HCT116 (cell line): Measurements from ENCODE around the gene NKIRAS2. TPM values are rescaled to one million over a fixed set of nuclear protein-coding genes. Genes with fewer than 3 reads are reported as not detected.

ENCODE experiments used
- ATAC-seq: fragments of 200-7000 bp; cut with Tn5 transposase; 2 replicates; pipeline ENCODE4 v1.9.1; 2020; ENCODE audit warnings: mild to moderate bottlenecking, moderate library complexity
- BruUV-seq: library from RNA; stranded (reverse); fragments of 400-500 nt; replicated peaks from 2 replicates; lab custom pipeline; 2021; lab: Mats Ljungman, UMichigan
- CTCF ChIA-PET: fragments of 300-600 bp; sonication (Branson Sonifier 250); formaldehyde crosslinking; loops from one replicate; lab custom pipeline; 2021; ENCODE audit warnings: antibody characterized with exemption; lab: Charles Lee
- POLR2A ChIA-PET: fragments of 300-600, 350-600 bp; sonication (Branson Sonifier 250); formaldehyde crosslinking; loops from one replicate; lab custom pipeline; 2021; ENCODE audit warnings: antibody characterized with exemption; lab: Charles Lee
- RAD21 ChIA-PET, 2 experiments: fragments of 300-600 bp; sonication (Branson Sonifier 250); formaldehyde crosslinking; loops; one replicate each; lab custom pipeline; 2023; ENCODE audit warnings: low total read pairs in 2 of 2; ENCODE audit not compliant: uncharacterized antibody in 2 of 2, unreplicated experiment in 2 of 2, low non-redundant PET in 1 of 2; lab: Charles Lee
- DNase-seq: peaks from one replicate; pipeline ENCODE4 v3.0.0-alpha.2; 2010; ENCODE audit warnings: low read depth, low spot score
- H2AFZ ChIP-seq: fragments of 200-600 bp; shearing (Covaris generic), sonication (generic); 2 replicates; pipeline ENCODE4 v1.6.1; 2017; ENCODE audit warnings: low read depth, mixed run types, mixed read lengths, antibody characterized with exemption, low read length; ENCODE audit not compliant: poor library complexity, severe bottlenecking
- H3K27ac ChIP-seq: 2 replicates; pipeline ENCODE4 v1.5.1; 2012; ENCODE audit warnings: low read depth, low read length
- H3K27me3 ChIP-seq: fragments of 200-600 bp; sonication (generic); 2 replicates; pipeline ENCODE4 v1.6.1; 2016; ENCODE audit warnings: mixed run types, low read length, mixed read lengths; ENCODE audit not compliant: insufficient read depth
- H3K36me3 ChIP-seq, 2 experiments: fragments of 200-500 bp in 1 of 2; fragments of 200-600 bp in 1 of 2; sonication (Bioruptor generic) in 1 of 2; sonication (generic) in 1 of 2; 2 replicates each; pipeline versions ENCODE4 v1.5.1 to v1.6.1; 2014 to 2016; ENCODE audit warnings: low read length in 2 of 2, inconsistent platforms in 1 of 2, mixed read lengths in 1 of 2, mixed run types in 1 of 2; ENCODE audit not compliant: insufficient read depth in 2 of 2, control insufficient read depth in 1 of 2
- H3K4me1 ChIP-seq, 2 experiments: fragments of 200-600 bp in 1 of 2; sonication (generic) in 1 of 2; 2 replicates each; pipeline versions ENCODE4 v1.5.1 to v1.6.1; 2012 to 2017; ENCODE audit warnings: low read length in 2 of 2, inconsistent platforms in 1 of 2, mild to moderate bottlenecking in 1 of 2, mixed read lengths in 1 of 2, mixed run types in 1 of 2, moderate library complexity in 1 of 2; ENCODE audit not compliant: insufficient read depth in 2 of 2, control insufficient read depth in 1 of 2
- H3K4me2 ChIP-seq: fragments of 200-600 bp; sonication (generic); 2 replicates; pipeline ENCODE4 v1.6.1; 2017; ENCODE audit warnings: mixed run types, low read length, mixed read lengths
- H3K4me3 ChIP-seq, 2 experiments: fragments of 200-600 bp in 1 of 2; sonication (generic) in 1 of 2; replicated peaks in 1 of 2; 2 replicates each; pipeline ENCODE4 v1.5.1; 2011 to 2016; ENCODE audit warnings: low read length in 2 of 2, control low read depth in 1 of 2, low read depth in 1 of 2, mild to moderate bottlenecking in 1 of 2, mixed read lengths in 1 of 2, mixed run types in 1 of 2
- H3K79me2 ChIP-seq: fragments of 200-600 bp; sonication (generic); 2 replicates; pipeline ENCODE4 v1.6.1; 2017; ENCODE audit warnings: mild to moderate bottlenecking, mixed run types, low read length, moderate library complexity, mixed read lengths; ENCODE audit not compliant: insufficient read depth
- H3K9ac ChIP-seq: fragments of 200-600 bp; sonication (generic); 2 replicates; pipeline ENCODE4 v1.6.1; 2016; ENCODE audit warnings: low read length, mixed read lengths
- H3K9me2 ChIP-seq: fragments of 200-600 bp; sonication (generic), shearing (Covaris generic); 2 replicates; pipeline ENCODE4 v1.6.1; 2017; ENCODE audit warnings: mixed run types, mild to moderate bottlenecking, moderate library complexity; ENCODE audit not compliant: insufficient read depth
- H3K9me3 ChIP-seq, 2 experiments: fragments of 200-500 bp in 1 of 2; fragments of 200-600 bp in 1 of 2; sonication (Bioruptor generic) in 1 of 2; sonication (generic) in 1 of 2; 2 replicates each; pipeline ENCODE4 v1.6.1; 2014 to 2017; ENCODE audit warnings: low read length in 2 of 2, mixed read lengths in 2 of 2, inconsistent platforms in 1 of 2, low read depth in 1 of 2, mild to moderate bottlenecking in 1 of 2, mixed run types in 1 of 2, moderate library complexity in 1 of 2; ENCODE audit not compliant: control insufficient read depth in 1 of 2, insufficient read depth in 1 of 2
- H4K20me1 ChIP-seq: fragments of 200-600 bp; sonication (generic), shearing (Covaris generic); 2 replicates; pipeline ENCODE4 v1.6.1; 2017; ENCODE audit warnings: mixed run types, mild to moderate bottlenecking, moderate library complexity; ENCODE audit not compliant: insufficient read depth
- CBX3 ChIP-seq: IDR thresholded peaks from 2 replicates; pipeline ENCODE4 v1.6.1; 2012; ENCODE audit warnings: low read depth
- EZH2 ChIP-seq: fragments of 200-600 bp; sonication (generic); IDR thresholded peaks from 2 replicates; pipeline ENCODE4 v1.6.1; 2017; ENCODE audit warnings: antibody characterized with exemption, mixed run types
- SRF ChIP-seq: IDR thresholded peaks from 2 replicates; pipeline ENCODE4 v1.6.1; 2012; ENCODE audit warnings: low read depth
- intact Hi-C: fragments of 100-400 bp; cut with micrococcal nuclease; formaldehyde crosslinking; loops from 2 replicates; pipeline ENCODE4 v1.10.0; 2022
- total RNA-seq: library from RNA; stranded (reverse); gene quantifications from one replicate; pipeline ENCODE4 v1.2.1, GENCODE V29; 2021; ENCODE audit not compliant: unreplicated experiment

Gene NKIRAS2
- total RNA-seq, 1 experiment from 2014 or later, result 26.4 TPM

- Histone ChIP-seq H3K79me2 (no peaks in the 10 kb centered on the region), H2AFZ (no peak overlapping the region), H4K20me1 (no peaks in the 10 kb centered on the region), H3K27ac (no peak overlapping the region), H3K4me3 (no peak overlapping the region), H3K9me2 (no peaks in the 10 kb centered on the region), H3K36me3 (no peaks in the 10 kb centered on the region), H3K4me2 (no peak overlapping the region), H3K9me3 (no peaks in the 10 kb centered on the region), H3K27me3 (no peaks in the 10 kb centered on the region), H3K4me1 (peaks cover 0 to 5% of the 10 kb centered on the region in 2 experiments; a peak in 1 of 4 replicates), H3K9ac (no peak overlapping the region)
- ATAC-seq, result no peak
- TF ChIP-seq EZH2 (no peak), SRF (no peak)
- BruUV-seq, result no TSS peak
- POLR2A ChIA-PET, result no interaction called here
- no peak for DNase-seq
- RAD21 ChIA-PET, result no interaction called here
- intact Hi-C loops, result no loop called here
- CTCF ChIA-PET, result no interaction called here
Observed at GRCh38 chr17:42071810-42072209, 51.9 kb downstream of the NKIRAS2 start.

GRCh38 chr17:42072323-42073187, 52.7 kb downstream of the NKIRAS2 start:
- Histone ChIP-seq H3K9ac (no peak overlapping the region), H4K20me1 (no peaks in the 10 kb centered on the region), H3K36me3 (no peaks in the 10 kb centered on the region), H3K9me3 (no peaks in the 10 kb centered on the region), H2AFZ (no peak overlapping the region), H3K27ac (no peak overlapping the region), H3K27me3 (no peaks in the 10 kb centered on the region), H3K4me3 (no peak overlapping the region), H3K9me2 (no peaks in the 10 kb centered on the region), H3K4me1 (peaks cover 0 to 1% of the 10 kb centered on the region in 2 experiments; a peak in 1 of 4 replicates), H3K79me2 (no peaks in the 10 kb centered on the region), H3K4me2 (no peak overlapping the region)
- intact Hi-C loops, result no loop called here
- CTCF ChIA-PET, result no interaction called here
- POLR2A ChIA-PET, result no interaction called here
- ATAC-seq, result no peak
- DNase-seq, result no peak
- RAD21 ChIA-PET, result no interaction called here
- TF ChIP-seq CBX3, result no peak
- no TSS peak for BruUV-seq

Other genes with a start within 250 kb of the NKIRAS2 start
- 224 TPM for gene JUP, start 233.4 kb upstream of the NKIRAS2 start, total RNA-seq
- 23.4 TPM for gene P3H4, start 208.1 kb upstream of the NKIRAS2 start, total RNA-seq
- 78.5 TPM for gene FKBP10, start 207.1 kb upstream of the NKIRAS2 start, total RNA-seq
- 110 TPM for gene NT5C3B, start 183.9 kb upstream of the NKIRAS2 start, total RNA-seq
- gene KLHL10, start 182.3 kb upstream of the NKIRAS2 start, total RNA-seq, result not detected
- 22.4 TPM for gene KLHL11, start 154.7 kb upstream of the NKIRAS2 start, total RNA-seq
- gene ACLY, start 101.1 kb upstream of the NKIRAS2 start, total RNA-seq, result 222 TPM
- gene ODAD4, start 89.5 kb upstream of the NKIRAS2 start, total RNA-seq, result 0.98 TPM
- gene CNP, start 53.3 kb upstream of the NKIRAS2 start, total RNA-seq, result 51.2 TPM
- 113 TPM for gene DNAJC7, start 2.7 kb upstream of the NKIRAS2 start, total RNA-seq
- 2.3 TPM for gene C17orf113, start 30.5 kb downstream of the NKIRAS2 start, total RNA-seq
- 1.1 TPM for gene ZNF385C, start 78.4 kb downstream of the NKIRAS2 start, total RNA-seq
- 1.2 TPM for gene DHX58, start 92.6 kb downstream of the NKIRAS2 start, total RNA-seq
- 41.2 TPM for gene KAT2A, start 101.3 kb downstream of the NKIRAS2 start, total RNA-seq
- not detected for gene HSPB9, start 102.7 kb downstream of the NKIRAS2 start, total RNA-seq
- gene RAB5C, start 134.9 kb downstream of the NKIRAS2 start, total RNA-seq, result 115 TPM
- gene KCNH4, start 161.1 kb downstream of the NKIRAS2 start, total RNA-seq, result not detected
- gene HCRT, start 165.4 kb downstream of the NKIRAS2 start, total RNA-seq, result not detected
- gene GHDC, start 174.4 kb downstream of the NKIRAS2 start, total RNA-seq, result 13.2 TPM